Brain microvascular endothelial cell (primary cell): ENCODE results near the gene THOC6.

Experiments
- DNase-seq: peaks from one replicate; pipeline ENCODE4 v3.0.0-alpha.2; 2020
- H3K27ac ChIP-seq: fragments of 250-450 bp; sonication (Bioruptor Pico); 2 replicates; pipeline ENCODE4 v1.5.1; 2020; ENCODE audit warnings: mild to moderate bottlenecking, moderate library complexity
- H3K27me3 ChIP-seq: fragments of 250-450 bp; sonication (Bioruptor Pico); replicated peaks from 2 replicates; pipeline ENCODE4 v1.5.1; 2020; ENCODE audit warnings: mild to moderate bottlenecking
- H3K36me3 ChIP-seq: fragments of 250-450 bp; sonication (Bioruptor Pico); replicated peaks from 2 replicates; pipeline ENCODE4 v1.5.1; 2020; ENCODE audit warnings: mild to moderate bottlenecking
- H3K4me3 ChIP-seq: 2 replicates; pipeline ENCODE4 v1.5.1; 2011; ENCODE audit warnings: low read depth, mild to moderate bottlenecking, control low read depth, low read length, moderate library complexity
- in situ Hi-C: cut with HindIII; loops from 2 replicates; pipeline ENCODE4 v1.10.0; 2017; ENCODE audit warnings: low sequenced_read_pairs, low pct_ligation_motif_present
- TF ChIP-seq, protein P1 (sequence below): IDR thresholded peaks from 2 replicates; pipeline ENCODE4 v1.5.1; 2011; ENCODE audit warnings: low read depth, mild to moderate bottlenecking, moderate library complexity, low read length, control low read depth, inconsistent platforms; ENCODE audit errors: missing control alignments

Gene THOC6

DNA sequence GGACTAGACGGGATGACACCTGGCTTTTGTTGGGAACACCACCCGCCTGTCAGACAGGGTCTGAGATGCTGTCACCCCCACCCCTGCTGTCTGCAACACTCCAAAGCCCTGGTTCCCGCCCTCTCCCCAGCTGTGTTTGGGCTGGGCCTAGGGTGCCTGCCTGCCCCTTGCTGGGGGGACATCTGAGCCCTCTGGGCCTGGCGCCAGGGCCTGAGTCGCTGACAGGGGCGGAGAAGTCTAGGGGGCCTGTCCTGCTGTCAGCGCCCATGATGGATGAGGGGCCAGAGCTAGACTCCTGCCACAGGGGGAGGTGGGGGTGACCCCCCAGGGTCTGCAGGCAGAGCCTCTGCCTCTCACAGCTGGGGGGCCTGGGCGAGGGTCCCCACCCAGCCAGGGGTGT, 36.0 kb upstream of the THOC6 start:
- in situ Hi-C loops, result no loop called here
- Histone ChIP-seq H3K27ac (no peak overlapping the region), H3K27me3 (peaks cover 2% of the 10 kb centered on the region), H3K4me3 (no peak overlapping the region), H3K36me3 (no peaks in the 10 kb centered on the region)
- DNase-seq, result no peak
- TF ChIP-seq, protein P1, sequence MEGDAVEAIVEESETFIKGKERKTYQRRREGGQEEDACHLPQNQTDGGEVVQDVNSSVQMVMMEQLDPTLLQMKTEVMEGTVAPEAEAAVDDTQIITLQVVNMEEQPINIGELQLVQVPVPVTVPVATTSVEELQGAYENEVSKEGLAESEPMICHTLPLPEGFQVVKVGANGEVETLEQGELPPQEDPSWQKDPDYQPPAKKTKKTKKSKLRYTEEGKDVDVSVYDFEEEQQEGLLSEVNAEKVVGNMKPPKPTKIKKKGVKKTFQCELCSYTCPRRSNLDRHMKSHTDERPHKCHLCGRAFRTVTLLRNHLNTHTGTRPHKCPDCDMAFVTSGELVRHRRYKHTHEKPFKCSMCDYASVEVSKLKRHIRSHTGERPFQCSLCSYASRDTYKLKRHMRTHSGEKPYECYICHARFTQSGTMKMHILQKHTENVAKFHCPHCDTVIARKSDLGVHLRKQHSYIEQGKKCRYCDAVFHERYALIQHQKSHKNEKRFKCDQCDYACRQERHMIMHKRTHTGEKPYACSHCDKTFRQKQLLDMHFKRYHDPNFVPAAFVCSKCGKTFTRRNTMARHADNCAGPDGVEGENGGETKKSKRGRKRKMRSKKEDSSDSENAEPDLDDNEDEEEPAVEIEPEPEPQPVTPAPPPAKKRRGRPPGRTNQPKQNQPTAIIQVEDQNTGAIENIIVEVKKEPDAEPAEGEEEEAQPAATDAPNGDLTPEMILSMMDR, result no peak

DNA sequence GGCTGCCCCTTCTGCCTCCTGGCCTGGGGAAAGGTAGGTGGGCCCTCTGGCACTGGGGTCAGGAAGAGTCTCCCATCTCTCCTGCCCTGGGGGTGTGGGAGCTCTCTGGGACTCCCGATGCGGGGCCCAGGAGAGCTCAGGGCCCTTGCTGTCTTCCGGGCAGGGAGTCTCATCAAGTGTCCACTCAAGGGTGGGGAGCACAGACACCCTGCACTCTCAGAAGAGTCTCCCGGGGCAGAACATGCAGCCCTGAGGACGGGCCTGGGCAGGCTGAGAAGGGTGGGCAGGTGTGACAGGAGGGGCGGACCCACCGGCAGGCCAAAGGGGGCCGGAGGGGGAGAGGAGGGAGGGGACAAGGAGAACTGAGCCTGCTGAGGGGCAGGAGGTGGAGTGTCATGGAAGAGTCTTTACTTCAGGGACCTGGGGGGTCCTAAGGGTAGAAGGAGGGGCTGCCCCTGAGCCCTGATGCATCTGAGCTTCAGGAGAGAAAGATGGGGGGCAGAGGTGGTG, 35.2 kb upstream of the THOC6 start:
- Histone ChIP-seq H3K27ac (no peak overlapping the region), H3K27me3 (peaks cover 2% of the 10 kb centered on the region), H3K36me3 (no peaks in the 10 kb centered on the region), H3K4me3 (no peak overlapping the region)
- DNase-seq, result no peak
- in situ Hi-C loops, result no loop called here
- TF ChIP-seq, protein P1, result no peak

DNA sequence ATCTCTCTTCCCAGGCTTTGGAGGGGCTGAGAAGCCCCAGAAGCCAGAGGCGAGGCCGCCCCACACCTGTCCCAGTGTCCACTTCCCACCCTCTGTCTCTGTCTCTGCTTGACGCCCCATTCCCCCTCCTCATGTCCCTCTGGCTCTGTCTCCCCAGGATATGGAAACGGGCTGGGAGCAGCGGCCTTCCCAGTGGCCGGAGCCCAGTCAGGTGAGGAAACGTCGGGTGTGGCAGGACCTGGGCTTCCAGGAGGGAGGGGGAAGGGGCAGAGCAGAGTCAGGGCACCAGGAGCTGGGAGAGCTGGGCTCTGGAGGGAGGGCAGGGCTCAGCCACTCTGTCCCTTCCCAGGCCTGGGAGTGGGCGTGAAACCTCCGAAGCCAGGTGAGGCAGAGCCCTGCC, 32.9 kb upstream of the THOC6 start:
- DNase-seq, result no peak
- Histone ChIP-seq H3K27ac (no peak overlapping the region), H3K4me3 (no peak overlapping the region), H3K27me3 (peaks cover 2% of the 10 kb centered on the region), H3K36me3 (no peaks in the 10 kb centered on the region)
- in situ Hi-C loops, result no loop called here
- TF ChIP-seq, protein P1, result no peak

DNA sequence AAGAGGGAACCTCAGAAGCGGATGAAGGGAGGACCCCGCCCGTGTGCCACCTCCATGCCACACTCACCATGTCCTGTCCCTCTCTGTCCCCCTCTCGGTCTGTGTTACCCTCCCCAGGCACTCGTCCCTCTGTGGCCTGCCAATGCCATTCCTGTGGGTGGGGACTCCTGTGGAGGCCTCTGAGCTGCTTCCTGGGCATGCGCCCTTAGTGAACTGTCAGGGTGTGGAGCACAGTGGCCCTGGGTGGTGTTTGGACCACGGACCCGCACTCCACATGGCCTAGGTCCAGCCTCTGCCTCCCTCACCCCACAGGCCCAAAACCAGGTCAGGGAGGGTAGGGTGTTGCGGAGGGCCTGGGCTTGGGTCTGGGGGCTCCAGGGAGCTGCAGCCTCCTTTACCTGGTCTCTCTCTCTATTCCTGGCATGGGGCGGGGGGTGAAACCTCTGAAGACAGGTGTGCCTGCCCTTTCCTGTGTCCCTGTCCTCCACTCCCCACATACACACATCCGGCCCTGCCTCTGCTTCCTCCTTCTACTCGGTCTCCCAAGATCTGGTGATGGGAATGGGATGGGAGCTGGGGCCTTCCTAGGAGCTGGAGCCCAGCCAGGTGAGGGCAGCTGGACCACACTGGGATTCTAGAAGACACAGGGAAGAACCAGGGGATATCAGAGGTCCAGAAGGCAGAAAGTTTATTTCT, 32.1 kb upstream of the THOC6 start:
- Histone ChIP-seq H3K27me3 (peaks cover 2% of the 10 kb centered on the region), H3K27ac (no peak overlapping the region), H3K36me3 (no peaks in the 10 kb centered on the region), H3K4me3 (no peak overlapping the region)
- in situ Hi-C loops, result no loop called here
- TF ChIP-seq, protein P1, result no peak
- DNase-seq, result no peak

DNA sequence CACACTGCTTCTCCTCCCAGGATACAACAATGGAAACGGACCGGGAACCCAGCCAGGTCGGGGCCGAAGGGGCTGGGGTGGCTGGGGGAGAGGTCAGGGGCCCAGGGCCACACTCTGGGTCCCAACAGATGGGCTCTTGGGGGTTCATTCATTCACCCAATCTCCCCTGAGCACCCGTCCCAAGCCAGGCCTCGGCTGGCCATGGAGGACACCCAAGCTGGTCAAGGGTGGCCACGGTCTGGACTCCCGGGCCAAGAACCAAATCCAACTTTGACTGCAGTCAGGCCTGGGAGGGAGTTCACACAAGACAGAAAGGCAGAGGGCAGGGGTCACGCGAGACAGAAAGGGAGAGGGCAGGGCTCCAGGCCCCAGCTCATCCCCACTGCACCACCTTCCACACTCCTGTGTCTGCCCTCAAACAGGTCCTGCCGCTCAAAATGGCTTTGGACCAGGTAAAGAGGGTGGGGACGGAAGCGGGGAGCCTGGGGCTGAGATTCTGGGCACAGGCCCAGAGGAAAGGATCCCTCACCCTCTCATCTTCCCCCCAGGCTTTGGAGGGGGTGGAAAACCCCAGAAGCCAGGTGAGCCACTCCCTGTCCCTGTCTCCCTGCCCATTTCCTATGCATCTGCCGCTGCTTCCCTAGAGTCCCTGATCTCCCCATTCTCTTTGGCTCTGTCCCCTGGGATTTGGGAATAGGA, 31.3 kb upstream of the THOC6 start:
- DNase-seq, result no peak
- Histone ChIP-seq H3K27me3 (peaks cover 2% of the 10 kb centered on the region), H3K36me3 (no peaks in the 10 kb centered on the region), H3K4me3 (no peak overlapping the region), H3K27ac (no peak overlapping the region)
- TF ChIP-seq, protein P1, result no peak
- in situ Hi-C loops, result no loop called here
